Measurements from ENCODE around the gene GPER1.

GPER1 gene

GRCh38 chr7:1096156-1097119 is 8.5 kb downstream of the GPER1 start:
- no peak overlapping the region for H3K4me3 ChIP-seq (ENCODE audit: insufficient read depth, low read depth, low read length, poor library complexity, severe bottlenecking)

GRCh38 chr7:1097120-1097504 is 9.2 kb downstream of the GPER1 start:
- no peaks in the 10 kb centered on the region for H3K36me3 ChIP-seq (ENCODE audit: control insufficient read depth, insufficient read depth, low read length)
- H3K27me3 ChIP-seq (replicated peaks; ENCODE audit: control insufficient read depth, insufficient read depth, low read length, poor library complexity, severe bottlenecking): no peaks in the 10 kb centered on the region
- no peak for DNase-seq
- no peak overlapping the region for H3K4me3 ChIP-seq (ENCODE audit: insufficient read depth, low read depth, low read length, poor library complexity, severe bottlenecking)
- no peaks in the 10 kb centered on the region for H3K9me3 ChIP-seq (ENCODE audit: control insufficient read depth, low read length)
- no peak overlapping the region for H3K27ac ChIP-seq (ENCODE audit: insufficient read depth, low read length, poor library complexity, severe bottlenecking)
- no peaks in the 10 kb centered on the region for H3K4me1 ChIP-seq (ENCODE audit: control insufficient read depth, insufficient read depth, low read length, poor library complexity, severe bottlenecking)

More at GRCh38 chr7:1096156-1097119, 8.5 kb downstream of the GPER1 start:
- Histone ChIP-seq H3K4me1 (ENCODE audit: control insufficient read depth, insufficient read depth, low read length, poor library complexity, severe bottlenecking) (no peaks in the 10 kb centered on the region), H3K27ac (ENCODE audit: insufficient read depth, low read length, poor library complexity, severe bottlenecking) (no peak overlapping the region), H3K27me3 (replicated peaks; ENCODE audit: control insufficient read depth, insufficient read depth, low read length, poor library complexity, severe bottlenecking) (no peaks in the 10 kb centered on the region), H3K36me3 (ENCODE audit: control insufficient read depth, insufficient read depth, low read length) (no peaks in the 10 kb centered on the region), H3K9me3 (ENCODE audit: control insufficient read depth, low read length) (no peaks in the 10 kb centered on the region)
- no peak for DNase-seq

- no peaks in the 10 kb centered on the region for H3K27me3 ChIP-seq (replicated peaks; ENCODE audit: control insufficient read depth, insufficient read depth, low read length, poor library complexity, severe bottlenecking)
- H3K4me1 ChIP-seq (ENCODE audit: control insufficient read depth, insufficient read depth, low read length, poor library complexity, severe bottlenecking): no peaks in the 10 kb centered on the region
- DNase-seq: no peak
- H3K9me3 ChIP-seq (ENCODE audit: control insufficient read depth, low read length): no peaks in the 10 kb centered on the region
- H3K4me3 ChIP-seq (ENCODE audit: insufficient read depth, low read depth, low read length, poor library complexity, severe bottlenecking): no peak overlapping the region
- no peak overlapping the region for H3K27ac ChIP-seq (ENCODE audit: insufficient read depth, low read length, poor library complexity, severe bottlenecking)
- no peaks in the 10 kb centered on the region for H3K36me3 ChIP-seq (ENCODE audit: control insufficient read depth, insufficient read depth, low read length)
Observed at GRCh38 chr7:1098243-1099153, 10.6 kb downstream of the GPER1 start.

- H3K4me3 ChIP-seq (ENCODE audit: insufficient read depth, low read depth, low read length, poor library complexity, severe bottlenecking): no peak overlapping the region
- H3K4me1 ChIP-seq (ENCODE audit: control insufficient read depth, insufficient read depth, low read length, poor library complexity, severe bottlenecking): no peaks in the 10 kb centered on the region
- no peaks in the 10 kb centered on the region for H3K9me3 ChIP-seq (ENCODE audit: control insufficient read depth, low read length)
- H3K27ac ChIP-seq (ENCODE audit: insufficient read depth, low read length, poor library complexity, severe bottlenecking): no peak overlapping the region
- H3K36me3 ChIP-seq (ENCODE audit: control insufficient read depth, insufficient read depth, low read length): no peaks in the 10 kb centered on the region
- H3K27me3 ChIP-seq (replicated peaks; ENCODE audit: control insufficient read depth, insufficient read depth, low read length, poor library complexity, severe bottlenecking): no peaks in the 10 kb centered on the region
- DNase-seq: no peak
Observed at GRCh38 chr7:1099154-1099542, 11.2 kb downstream of the GPER1 start.

GRCh38 chr7:1099637-1100036 is 11.7 kb downstream of the GPER1 start:
- DNase-seq: no peak
- H3K4me3 ChIP-seq (ENCODE audit: insufficient read depth, low read depth, low read length, poor library complexity, severe bottlenecking): no peak overlapping the region
- H3K4me1 ChIP-seq (ENCODE audit: control insufficient read depth, insufficient read depth, low read length, poor library complexity, severe bottlenecking): no peaks in the 10 kb centered on the region
- H3K27me3 ChIP-seq (replicated peaks; ENCODE audit: control insufficient read depth, insufficient read depth, low read length, poor library complexity, severe bottlenecking): no peaks in the 10 kb centered on the region
- no peaks in the 10 kb centered on the region for H3K9me3 ChIP-seq (ENCODE audit: control insufficient read depth, low read length)
- H3K27ac ChIP-seq (ENCODE audit: insufficient read depth, low read length, poor library complexity, severe bottlenecking): no peak overlapping the region
- no peaks in the 10 kb centered on the region for H3K36me3 ChIP-seq (ENCODE audit: control insufficient read depth, insufficient read depth, low read length)

- Histone ChIP-seq H3K36me3 (ENCODE audit: control insufficient read depth, insufficient read depth, low read length) (no peaks in the 10 kb centered on the region), H3K4me3 (ENCODE audit: insufficient read depth, low read depth, low read length, poor library complexity, severe bottlenecking) (no peak overlapping the region), H3K4me1 (ENCODE audit: control insufficient read depth, insufficient read depth, low read length, poor library complexity, severe bottlenecking) (no peaks in the 10 kb centered on the region), H3K27ac (ENCODE audit: insufficient read depth, low read length, poor library complexity, severe bottlenecking) (no peak overlapping the region), H3K9me3 (ENCODE audit: control insufficient read depth, low read length) (no peaks in the 10 kb centered on the region), H3K27me3 (replicated peaks; ENCODE audit: control insufficient read depth, insufficient read depth, low read length, poor library complexity, severe bottlenecking) (no peaks in the 10 kb centered on the region)
- no peak for DNase-seq
Observed at GRCh38 chr7:1100386-1100785, 12.5 kb downstream of the GPER1 start.

GRCh38 chr7:1100834-1101562 is 13.1 kb downstream of the GPER1 start:
- Histone ChIP-seq H3K4me3 (ENCODE audit: insufficient read depth, low read depth, low read length, poor library complexity, severe bottlenecking) (no peak overlapping the region), H3K4me1 (ENCODE audit: control insufficient read depth, insufficient read depth, low read length, poor library complexity, severe bottlenecking) (no peaks in the 10 kb centered on the region), H3K36me3 (ENCODE audit: control insufficient read depth, insufficient read depth, low read length) (no peaks in the 10 kb centered on the region), H3K27ac (ENCODE audit: insufficient read depth, low read length, poor library complexity, severe bottlenecking) (no peak overlapping the region), H3K9me3 (ENCODE audit: control insufficient read depth, low read length) (no peaks in the 10 kb centered on the region), H3K27me3 (replicated peaks; ENCODE audit: control insufficient read depth, insufficient read depth, low read length, poor library complexity, severe bottlenecking) (no peaks in the 10 kb centered on the region)
- DNase-seq: no peak

GRCh38 chr7:1101563-1102431 is 13.9 kb downstream of the GPER1 start:
- no peak for DNase-seq

More at GRCh38 chr7:1101563-1102431, 13.9 kb downstream of the GPER1 start:
- H3K4me3 ChIP-seq (ENCODE audit: insufficient read depth, low read depth, low read length, poor library complexity, severe bottlenecking): no peak overlapping the region
- H3K27ac ChIP-seq (ENCODE audit: insufficient read depth, low read length, poor library complexity, severe bottlenecking): no peak overlapping the region
- no peaks in the 10 kb centered on the region for H3K9me3 ChIP-seq (ENCODE audit: control insufficient read depth, low read length)
- no peaks in the 10 kb centered on the region for H3K4me1 ChIP-seq (ENCODE audit: control insufficient read depth, insufficient read depth, low read length, poor library complexity, severe bottlenecking)
- no peaks in the 10 kb centered on the region for H3K27me3 ChIP-seq (replicated peaks; ENCODE audit: control insufficient read depth, insufficient read depth, low read length, poor library complexity, severe bottlenecking)
- H3K36me3 ChIP-seq (ENCODE audit: control insufficient read depth, insufficient read depth, low read length): no peaks in the 10 kb centered on the region
